ENCODE data around the gene C5orf24.

The C5orf24 gene

GRCh38 chr5:134873987-134874830 lies 28.4 kb downstream of the C5orf24 start, which contains the start of gene TXNDC15:
TSS of gene TXNDC15 (plus strand) at chr5:134874371. CDS start at chr5:134874428, 57 bp downstream.
- peak; percentile 84 for DNase-seq (ENCODE audit: low spot score)
- Histone ChIP-seq H3K36me3 (ENCODE audit: low read depth) (0 out of 2 replicates have a peak, but pooled peaks cover 5% of the 10 kb centered on the region), H3K9me3 (ENCODE audit: severe bottlenecking) (no peaks in the 10 kb centered on the region), H3K4me3 (ENCODE audit: severe bottlenecking) (peak within 1 kb of the TSS; percentile 67), H3K27me3 (ENCODE audit: insufficient read depth, poor library complexity, severe bottlenecking) (no peaks in the 10 kb centered on the region), H3K27ac (ENCODE audit: poor library complexity, severe bottlenecking) (peak within 1 kb of the TSS; percentile 80), H3K4me1 (ENCODE audit: insufficient read depth, poor library complexity, severe bottlenecking) (peaks cover 5% of the 10 kb centered on the region)
- peak; percentile 86 for ATAC-seq (ENCODE audit: low read depth)
- TF ChIP-seq, protein P1, sequence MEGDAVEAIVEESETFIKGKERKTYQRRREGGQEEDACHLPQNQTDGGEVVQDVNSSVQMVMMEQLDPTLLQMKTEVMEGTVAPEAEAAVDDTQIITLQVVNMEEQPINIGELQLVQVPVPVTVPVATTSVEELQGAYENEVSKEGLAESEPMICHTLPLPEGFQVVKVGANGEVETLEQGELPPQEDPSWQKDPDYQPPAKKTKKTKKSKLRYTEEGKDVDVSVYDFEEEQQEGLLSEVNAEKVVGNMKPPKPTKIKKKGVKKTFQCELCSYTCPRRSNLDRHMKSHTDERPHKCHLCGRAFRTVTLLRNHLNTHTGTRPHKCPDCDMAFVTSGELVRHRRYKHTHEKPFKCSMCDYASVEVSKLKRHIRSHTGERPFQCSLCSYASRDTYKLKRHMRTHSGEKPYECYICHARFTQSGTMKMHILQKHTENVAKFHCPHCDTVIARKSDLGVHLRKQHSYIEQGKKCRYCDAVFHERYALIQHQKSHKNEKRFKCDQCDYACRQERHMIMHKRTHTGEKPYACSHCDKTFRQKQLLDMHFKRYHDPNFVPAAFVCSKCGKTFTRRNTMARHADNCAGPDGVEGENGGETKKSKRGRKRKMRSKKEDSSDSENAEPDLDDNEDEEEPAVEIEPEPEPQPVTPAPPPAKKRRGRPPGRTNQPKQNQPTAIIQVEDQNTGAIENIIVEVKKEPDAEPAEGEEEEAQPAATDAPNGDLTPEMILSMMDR (IDR thresholded peaks at IDR 0.05; ENCODE audit: poor library complexity, severe bottlenecking), result no peak

- Histone ChIP-seq H3K36me3 (ENCODE audit: low read depth) (0 out of 2 replicates have a peak, but pooled peaks cover 5% of the 10 kb centered on the region), H3K27ac (ENCODE audit: poor library complexity, severe bottlenecking) (peak overlapping the region; percentile 80), H3K9me3 (ENCODE audit: severe bottlenecking) (no peaks in the 10 kb centered on the region), H3K27me3 (ENCODE audit: insufficient read depth, poor library complexity, severe bottlenecking) (no peaks in the 10 kb centered on the region), H3K4me1 (ENCODE audit: insufficient read depth, poor library complexity, severe bottlenecking) (peaks cover 5% of the 10 kb centered on the region), H3K4me3 (ENCODE audit: severe bottlenecking) (peak overlapping the region; percentile 67)
- TF ChIP-seq, protein P1 (IDR thresholded peaks at IDR 0.05; ENCODE audit: poor library complexity, severe bottlenecking), result no peak
- peak; percentile 82 for DNase-seq (ENCODE audit: low spot score)
- ATAC-seq (ENCODE audit: low read depth), result peak; percentile 74
Measured at GRCh38 chr5:134874831-134875655, 29.3 kb downstream of the C5orf24 start.

DNA sequence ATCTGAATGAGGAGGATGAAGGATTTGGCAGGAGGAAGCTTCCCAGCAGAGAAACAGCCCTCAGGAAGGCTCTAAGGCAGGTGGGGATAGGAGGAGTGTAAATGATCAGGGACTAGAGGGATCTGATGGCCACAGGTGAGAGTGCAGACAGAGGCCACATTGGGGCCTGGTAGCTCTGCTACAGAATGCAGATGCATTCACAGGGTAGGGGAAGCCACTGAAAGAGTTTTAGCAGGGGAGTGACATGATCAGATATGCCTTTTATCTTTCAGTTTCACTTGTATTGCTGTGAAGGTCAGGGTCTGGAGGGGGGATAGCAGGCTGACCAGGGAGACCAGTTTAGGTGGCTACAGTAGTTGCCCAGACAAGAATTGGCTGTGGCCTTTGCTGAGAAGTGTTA lies 31.4 kb downstream of the C5orf24 start:
- no peak overlapping the region for H3K27ac ChIP-seq (ENCODE audit: poor library complexity, severe bottlenecking)
- H3K9me3 ChIP-seq (ENCODE audit: severe bottlenecking), result no peaks in the 10 kb centered on the region
- peaks cover 5% of the 10 kb centered on the region for H3K4me1 ChIP-seq (ENCODE audit: insufficient read depth, poor library complexity, severe bottlenecking)
- H3K4me3 ChIP-seq (ENCODE audit: severe bottlenecking), result no peak overlapping the region
- 0 out of 2 replicates have a peak, but pooled peaks cover 5% of the 10 kb centered on the region for H3K36me3 ChIP-seq (ENCODE audit: low read depth)
- no peak for ATAC-seq (ENCODE audit: low read depth)
- H3K27me3 ChIP-seq (ENCODE audit: insufficient read depth, poor library complexity, severe bottlenecking), result no peaks in the 10 kb centered on the region
- TF ChIP-seq, protein P1 (IDR thresholded peaks at IDR 0.05; ENCODE audit: poor library complexity, severe bottlenecking), result no peak
- DNase-seq (ENCODE audit: low spot score), result no peak

GRCh38 chr5:134878403-134878802 lies 32.6 kb downstream of the C5orf24 start:
- DNase-seq (ENCODE audit: low spot score), result no peak
- H3K27me3 ChIP-seq (ENCODE audit: insufficient read depth, poor library complexity, severe bottlenecking), result no peaks in the 10 kb centered on the region
- H3K27ac ChIP-seq (ENCODE audit: poor library complexity, severe bottlenecking), result no peak overlapping the region
- no peaks in the 10 kb centered on the region for H3K9me3 ChIP-seq (ENCODE audit: severe bottlenecking)
- H3K36me3 ChIP-seq (ENCODE audit: low read depth), result 0 out of 2 replicates have a peak, but pooled peaks cover 5% of the 10 kb centered on the region
- H3K4me3 ChIP-seq (ENCODE audit: severe bottlenecking), result no peak overlapping the region
- TF ChIP-seq, protein P1 (IDR thresholded peaks at IDR 0.05; ENCODE audit: poor library complexity, severe bottlenecking), result no peak
- ATAC-seq (ENCODE audit: low read depth), result no peak
- peaks cover 5% of the 10 kb centered on the region for H3K4me1 ChIP-seq (ENCODE audit: insufficient read depth, poor library complexity, severe bottlenecking)

Measured in RWPE2 (cell line).